Measurements from ENCODE around the gene UBE2E2.

UBE2E2 gene

DNA sequence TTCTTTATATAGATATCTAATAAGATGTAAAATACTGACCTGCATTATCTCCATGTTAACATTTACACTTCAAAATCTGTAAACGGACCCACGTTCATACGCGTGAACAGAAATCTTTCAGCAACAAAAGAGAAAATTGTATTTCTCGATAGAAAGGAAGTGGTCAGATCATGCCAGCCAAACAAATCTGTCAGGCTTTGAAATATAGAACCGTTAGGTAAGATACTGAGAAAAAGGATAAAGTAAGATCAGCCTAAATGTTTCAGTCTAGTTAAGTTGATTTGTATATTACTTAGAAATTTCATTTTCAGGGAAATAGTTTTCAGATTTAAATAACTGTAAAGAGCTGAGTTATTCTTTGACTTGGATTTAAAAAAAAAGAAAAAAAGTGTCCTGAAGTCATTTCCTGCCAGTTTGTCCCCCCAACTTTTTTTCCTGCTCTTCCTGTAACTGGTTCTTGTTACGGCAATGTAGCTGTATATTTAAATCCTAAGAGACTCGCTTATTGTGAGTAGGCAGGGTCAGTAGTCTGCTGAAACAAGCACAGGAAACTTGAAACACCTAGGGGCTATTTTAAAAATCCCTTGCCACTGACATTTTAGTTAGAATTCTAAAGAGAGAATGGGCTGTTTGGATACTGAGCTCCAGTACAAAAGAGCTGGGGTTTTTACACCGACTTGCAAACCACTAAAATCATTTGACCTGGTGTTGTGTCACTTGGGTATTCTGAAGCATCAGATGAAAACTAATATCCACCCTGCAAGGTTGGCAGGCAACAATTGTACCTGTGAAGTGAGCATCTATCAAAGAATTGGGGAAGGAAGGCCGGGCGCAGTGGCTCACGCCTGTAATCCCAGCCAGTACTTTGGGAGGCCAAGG is 237.5 kb downstream of the UBE2E2 start:
- DNase-seq (ENCODE audit: low read depth, low spot score), result no peak

DNA sequence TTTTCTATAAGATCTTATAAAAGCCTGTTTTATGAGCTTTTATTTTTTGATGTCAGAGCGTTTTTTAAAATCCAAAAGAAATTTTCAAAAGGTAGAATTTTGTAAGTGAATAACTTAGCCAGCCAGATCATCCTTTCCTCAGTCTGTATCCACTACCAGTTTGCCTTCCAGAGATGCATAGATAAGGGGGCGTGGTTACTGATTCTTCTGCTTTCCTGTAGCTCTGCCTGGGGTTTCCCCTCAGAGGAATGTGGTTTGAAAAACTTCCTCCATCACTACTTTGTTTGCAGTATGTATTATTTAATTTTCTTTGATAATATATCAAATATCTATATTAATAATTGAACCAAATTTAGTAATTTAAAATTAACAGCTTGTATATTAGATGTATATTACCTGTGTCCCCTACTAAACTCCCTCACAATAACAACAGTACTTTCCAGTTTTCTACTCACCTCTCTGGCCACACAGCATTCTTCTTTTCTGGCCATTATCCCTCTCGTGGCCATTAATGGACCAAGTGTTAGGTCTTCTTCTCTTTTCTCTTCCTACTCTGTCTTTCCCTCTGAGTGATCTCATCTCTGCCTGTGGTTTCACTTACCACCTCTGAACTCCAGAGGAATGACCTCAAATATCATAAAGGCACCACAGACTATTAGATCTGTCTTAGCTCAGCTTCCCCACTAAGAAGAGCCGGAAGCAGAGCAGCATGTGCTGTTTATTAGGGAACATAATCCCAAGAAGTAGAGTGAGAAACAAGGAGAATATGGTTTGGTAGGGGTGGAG is 239.7 kb downstream of the UBE2E2 start:
- no peak for DNase-seq (ENCODE audit: low read depth, low spot score)

DNA sequence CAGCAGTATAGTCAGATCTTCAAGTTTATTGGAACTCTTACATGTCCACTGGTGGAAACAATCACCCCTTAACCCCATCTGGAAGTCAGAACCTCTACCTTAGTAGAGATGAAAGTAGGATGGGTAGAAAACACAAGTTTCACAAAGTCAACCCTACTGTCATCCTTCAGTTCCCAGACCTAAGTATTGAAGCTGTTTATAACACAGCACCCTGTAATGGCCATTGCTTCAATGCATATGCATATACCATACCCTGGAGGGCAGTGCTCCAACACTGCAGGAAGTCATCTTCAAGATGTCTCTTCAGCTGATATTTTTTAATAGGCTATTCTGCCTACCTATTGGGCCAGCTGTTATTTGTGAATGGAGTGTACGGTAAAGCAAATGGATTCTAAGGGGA is 241.3 kb downstream of the UBE2E2 start:
- no peak for DNase-seq (ENCODE audit: low read depth, low spot score)

DNA sequence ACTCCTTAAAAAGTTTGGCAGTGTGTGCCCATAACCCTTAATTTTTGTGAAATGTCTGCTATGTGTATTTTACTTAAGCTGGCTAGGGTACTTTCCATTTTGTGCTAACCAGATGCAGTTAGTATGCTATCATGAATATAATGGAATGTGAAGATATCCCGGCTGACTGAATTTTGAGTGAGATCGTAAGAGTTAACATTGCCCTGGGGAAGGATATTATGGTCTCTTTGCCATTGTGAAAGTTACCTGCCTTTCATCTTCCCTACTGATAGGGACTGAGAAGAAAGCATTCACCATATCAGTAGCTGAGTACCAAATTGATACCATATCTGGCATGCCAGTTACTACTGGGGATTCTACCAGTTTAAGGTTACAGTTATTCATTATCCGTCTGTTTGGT is 243.2 kb downstream of the UBE2E2 start:
- no peak for DNase-seq (ENCODE audit: low read depth, low spot score)

DNA sequence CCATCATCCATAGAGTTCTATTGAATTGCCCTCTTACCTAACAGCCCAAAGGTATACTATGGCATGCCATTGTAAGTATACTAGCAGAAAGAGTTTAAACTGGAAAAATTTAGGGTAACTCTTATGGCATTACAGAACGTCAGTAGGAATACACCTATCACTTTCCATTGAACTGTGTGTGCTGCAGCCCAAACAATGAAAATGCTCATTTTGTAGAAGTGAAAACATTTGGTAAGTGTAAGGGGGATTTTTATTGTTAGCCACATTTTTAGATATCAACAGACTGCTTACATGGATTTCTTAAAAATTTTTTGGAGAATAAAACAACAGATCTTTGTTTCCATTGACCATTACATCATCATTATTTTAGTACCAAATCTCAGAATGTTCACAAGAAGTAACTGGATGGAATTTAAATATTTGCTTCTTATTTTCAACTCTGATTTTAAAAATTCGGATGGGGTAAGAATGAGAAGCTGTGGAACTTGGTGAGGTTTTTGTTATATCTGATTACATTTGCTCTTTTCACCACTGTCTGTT is 245.9 kb downstream of the UBE2E2 start:
- no peak for DNase-seq (ENCODE audit: low read depth, low spot score)

DNA sequence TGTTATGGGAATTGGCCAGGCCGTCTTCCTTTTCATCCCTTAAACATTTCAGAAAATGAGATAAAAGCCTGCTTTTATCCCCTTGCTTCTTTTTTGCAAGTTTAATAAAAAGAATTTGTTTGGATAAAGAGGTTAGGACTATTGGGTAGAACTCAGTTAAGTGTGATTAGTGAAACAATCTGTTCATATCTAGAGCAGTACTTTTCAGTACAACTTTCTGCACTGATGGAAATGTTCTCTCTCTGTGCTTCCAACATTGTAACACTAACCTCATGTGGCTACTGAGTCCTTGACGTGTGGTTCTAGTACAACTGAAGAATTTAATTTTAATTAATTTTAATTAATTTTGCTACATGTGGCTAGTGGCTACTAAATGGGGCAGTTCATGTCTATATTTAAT is 246.9 kb downstream of the UBE2E2 start:
- no peak for DNase-seq (ENCODE audit: low read depth, low spot score)

DNA sequence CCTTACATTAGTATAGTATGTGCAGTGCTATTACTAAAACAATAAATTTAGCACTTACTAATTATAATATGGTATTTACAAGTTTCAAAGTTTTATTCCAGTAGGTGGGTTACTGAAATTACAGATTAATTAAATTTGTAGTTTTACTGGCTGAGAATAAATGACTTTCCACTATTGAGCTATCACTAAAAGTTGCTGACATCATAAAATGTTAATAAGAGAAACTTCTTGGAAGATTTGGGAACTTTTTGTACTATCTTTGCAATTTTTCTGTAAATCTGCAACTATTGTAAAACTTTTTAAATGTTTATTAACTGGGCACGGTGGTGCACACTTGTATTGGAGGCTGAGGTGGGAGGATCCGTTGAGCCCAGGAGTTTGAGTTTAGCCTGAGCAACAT is 247.7 kb downstream of the UBE2E2 start:
- DNase-seq (ENCODE audit: low read depth, low spot score), result no peak

DNA sequence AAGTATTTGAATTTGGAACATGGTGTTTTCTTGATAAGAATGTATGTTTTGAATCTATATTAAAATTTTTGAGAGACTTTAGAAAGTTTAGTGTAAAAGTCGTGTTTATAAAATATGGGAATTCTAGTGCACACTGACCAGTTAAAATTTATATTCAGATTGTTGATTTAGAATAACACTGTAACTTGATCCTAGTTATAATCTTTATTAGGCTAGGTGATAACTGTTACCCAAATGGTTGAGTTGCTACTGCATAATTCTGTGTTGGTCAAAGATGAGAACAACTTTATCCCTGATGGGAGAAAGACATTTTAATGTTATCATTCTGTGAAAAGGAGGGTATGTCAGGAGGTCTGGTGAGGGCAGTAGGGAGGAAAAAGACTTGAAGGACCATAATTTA is 249.3 kb downstream of the UBE2E2 start:
- DNase-seq (ENCODE audit: low read depth, low spot score), result no peak

DNA sequence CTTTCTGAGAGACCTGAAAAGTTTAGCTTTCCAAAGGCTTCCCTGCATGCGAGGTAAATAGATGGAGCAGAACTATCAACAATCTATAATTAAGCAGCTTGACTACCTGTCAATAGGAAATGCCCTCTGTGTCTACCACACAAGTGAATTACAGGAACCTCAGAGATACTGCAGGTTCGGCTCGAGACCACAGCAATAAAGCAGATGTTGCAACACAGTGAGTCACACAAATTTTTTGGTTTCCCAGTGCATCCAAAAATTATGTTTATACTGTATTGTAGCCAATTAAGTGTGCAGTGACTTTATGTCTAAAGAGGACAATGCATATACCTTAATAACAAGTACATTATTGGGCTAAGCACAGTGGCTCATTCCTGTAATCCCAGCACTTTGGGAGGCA is 252.0 kb downstream of the UBE2E2 start:
- DNase-seq (ENCODE audit: low read depth, low spot score), result no peak

DNA sequence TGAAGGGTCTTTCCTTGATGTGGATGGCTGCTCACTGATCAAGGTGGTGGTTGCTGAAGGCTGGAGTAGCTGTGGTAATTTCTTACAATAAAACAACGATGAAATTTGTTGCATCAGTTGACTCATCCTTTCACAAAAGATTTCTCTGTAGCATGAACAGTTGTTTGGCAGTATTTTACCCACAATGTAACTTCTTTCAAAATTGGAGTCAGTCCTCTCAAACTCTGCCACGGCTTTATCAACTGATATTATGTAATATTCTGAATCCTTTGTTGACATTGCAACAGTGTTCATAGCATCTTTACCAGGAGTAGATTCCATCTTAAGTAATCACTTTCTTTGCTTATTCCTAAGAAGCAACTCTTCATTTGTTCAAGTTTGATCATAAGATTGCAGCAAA is 252.6 kb downstream of the UBE2E2 start:
- no peak for DNase-seq (ENCODE audit: low read depth, low spot score)

DNA sequence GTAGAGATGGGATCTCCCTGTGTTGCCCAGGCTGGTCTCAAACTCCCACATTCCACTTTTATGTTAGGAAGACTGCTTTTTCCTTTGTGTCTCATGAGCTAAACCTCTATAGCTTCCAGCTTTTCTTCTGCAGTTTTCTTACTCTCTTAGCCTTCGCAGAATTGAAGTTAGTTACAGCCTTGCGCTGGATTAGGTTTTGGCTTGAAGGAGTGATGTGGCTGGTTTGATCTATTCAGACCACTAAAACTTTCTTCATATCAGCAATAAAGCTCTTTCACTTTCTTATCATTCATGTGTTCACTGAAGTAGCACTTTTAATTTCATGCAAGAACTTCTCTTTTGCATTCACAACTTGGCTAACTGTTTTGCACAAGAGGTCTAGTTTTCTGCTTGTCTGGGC is 254.6 kb downstream of the UBE2E2 start:
- DNase-seq (ENCODE audit: low read depth, low spot score), result no peak

DNA sequence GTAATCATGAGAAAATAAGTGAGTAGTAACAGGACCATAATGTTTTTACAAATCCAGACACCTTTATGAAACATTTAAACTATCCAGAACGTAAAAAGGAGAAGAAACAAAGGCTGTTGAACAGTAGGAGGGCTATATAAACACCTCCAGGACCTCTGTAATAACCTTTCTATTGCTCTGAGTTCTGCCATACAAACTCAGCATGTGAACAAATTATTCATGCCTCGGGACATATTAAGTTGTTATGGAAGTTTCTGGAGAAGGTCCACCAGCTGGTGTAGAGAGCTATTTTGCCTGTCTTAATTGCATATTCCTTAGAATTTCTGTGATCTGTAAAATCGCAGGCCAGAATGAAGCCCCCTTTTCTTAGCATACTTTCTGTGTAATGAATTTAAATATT is 256.3 kb downstream of the UBE2E2 start:
- no peak for DNase-seq (ENCODE audit: low read depth, low spot score)

DNA sequence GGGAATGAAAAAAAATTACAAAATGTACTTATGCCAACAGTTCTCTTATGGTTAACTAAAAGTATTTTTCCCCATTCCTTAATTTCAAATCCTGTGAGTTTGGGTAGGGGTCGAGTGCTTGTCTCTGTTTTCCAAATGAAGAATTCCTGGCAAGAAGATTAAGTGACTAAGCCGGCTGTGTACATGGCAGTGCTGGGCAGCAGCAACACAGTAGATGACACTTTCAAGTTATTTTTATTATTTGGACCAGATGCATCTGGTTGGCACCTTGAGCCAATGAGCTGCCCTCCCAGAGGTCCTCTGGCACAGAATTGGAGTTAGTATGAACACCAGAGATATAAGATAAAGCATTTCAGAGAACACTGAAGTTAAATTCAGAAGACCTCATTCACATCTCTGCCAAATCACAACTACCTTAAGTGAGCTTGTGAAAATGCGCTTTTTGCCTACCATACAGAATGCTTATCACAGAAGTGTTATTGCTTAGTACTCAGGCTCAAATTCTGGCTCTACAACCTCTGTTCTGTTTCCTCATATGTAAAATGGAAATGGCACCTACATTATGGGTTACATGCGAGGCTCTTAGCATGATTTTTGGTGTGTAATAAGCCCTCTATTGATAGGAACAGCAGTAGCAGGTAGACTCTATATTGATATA is 256.9 kb downstream of the UBE2E2 start:
- DNase-seq (ENCODE audit: low read depth, low spot score), result no peak

DNA sequence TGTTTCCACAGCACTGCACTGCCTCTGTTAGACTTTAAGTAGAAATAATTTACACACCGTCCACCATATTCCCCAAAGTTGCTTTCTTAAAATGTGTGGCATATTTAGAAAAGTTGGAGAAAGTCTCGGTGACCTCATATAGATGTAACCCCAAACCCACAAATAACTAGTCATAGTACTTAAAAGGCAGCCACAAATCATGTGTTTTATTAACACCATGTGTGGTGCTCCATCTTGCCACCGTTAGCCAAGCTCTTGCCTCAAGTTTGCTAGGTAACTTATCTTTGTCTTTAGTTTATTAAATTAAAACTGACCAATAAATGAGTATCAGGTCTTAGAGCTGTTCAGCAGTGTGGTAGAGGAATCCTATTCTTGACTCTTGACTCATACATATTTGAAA is 257.9 kb downstream of the UBE2E2 start:
- no peak for DNase-seq (ENCODE audit: low read depth, low spot score)

DNA sequence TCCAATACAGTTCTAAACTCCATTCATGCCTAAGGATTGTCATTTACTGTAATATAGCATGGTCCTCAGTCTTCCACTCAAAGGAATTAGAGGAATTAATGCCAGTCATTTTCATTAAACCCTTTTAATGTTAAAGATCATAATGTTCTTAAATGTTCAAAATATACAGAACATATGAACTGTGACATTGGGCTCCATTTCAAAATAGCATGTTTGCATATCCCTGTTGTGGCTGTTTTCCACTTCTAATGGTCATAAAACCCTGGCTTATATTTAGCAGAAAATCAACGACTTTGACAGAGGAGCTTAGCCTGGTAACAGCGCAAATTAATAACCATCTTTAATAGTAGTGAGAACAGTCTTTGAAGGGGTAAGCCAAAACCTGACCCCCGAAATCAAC is 260.7 kb downstream of the UBE2E2 start:
- no peak for DNase-seq (ENCODE audit: low read depth, low spot score)

DNA sequence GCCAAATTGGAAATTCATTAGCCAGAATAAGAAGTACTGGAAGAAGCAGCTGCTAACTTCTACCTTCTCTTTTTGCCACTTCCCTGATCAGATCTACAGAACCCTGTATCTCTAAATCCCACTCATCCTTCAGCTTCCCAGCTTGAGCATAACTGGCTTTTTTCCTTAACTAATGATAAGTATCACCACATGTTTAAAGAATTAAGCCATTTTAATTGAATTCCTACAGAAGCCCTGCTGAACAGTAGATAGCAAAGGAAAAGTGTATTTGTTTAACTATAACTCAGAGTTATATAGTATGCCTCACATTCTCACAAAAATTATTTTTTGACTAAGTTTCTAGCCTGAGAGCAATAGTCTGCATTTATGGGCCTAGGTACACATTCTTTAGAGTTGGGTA is 262.4 kb downstream of the UBE2E2 start:
- no peak for DNase-seq (ENCODE audit: low read depth, low spot score)

DNA sequence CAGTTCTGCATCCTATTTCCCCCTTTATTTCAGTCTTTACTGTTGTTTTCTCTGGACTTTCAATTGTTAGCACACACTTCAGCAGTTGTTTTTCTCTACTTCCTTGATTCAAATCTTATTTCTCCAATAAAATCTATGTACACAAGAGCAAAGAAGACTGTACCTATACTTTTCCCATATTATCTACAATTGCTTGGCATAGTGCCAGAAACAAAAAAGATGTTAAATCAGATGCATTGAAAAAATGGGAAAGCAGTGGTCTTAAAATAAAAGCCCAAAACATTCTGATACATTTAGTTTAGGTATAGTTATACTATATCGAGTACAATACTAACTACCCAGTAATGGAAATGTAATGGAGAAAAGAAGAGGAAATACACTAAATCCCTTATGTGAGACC is 265.1 kb downstream of the UBE2E2 start:
- DNase-seq (ENCODE audit: low read depth, low spot score), result no peak

DNA sequence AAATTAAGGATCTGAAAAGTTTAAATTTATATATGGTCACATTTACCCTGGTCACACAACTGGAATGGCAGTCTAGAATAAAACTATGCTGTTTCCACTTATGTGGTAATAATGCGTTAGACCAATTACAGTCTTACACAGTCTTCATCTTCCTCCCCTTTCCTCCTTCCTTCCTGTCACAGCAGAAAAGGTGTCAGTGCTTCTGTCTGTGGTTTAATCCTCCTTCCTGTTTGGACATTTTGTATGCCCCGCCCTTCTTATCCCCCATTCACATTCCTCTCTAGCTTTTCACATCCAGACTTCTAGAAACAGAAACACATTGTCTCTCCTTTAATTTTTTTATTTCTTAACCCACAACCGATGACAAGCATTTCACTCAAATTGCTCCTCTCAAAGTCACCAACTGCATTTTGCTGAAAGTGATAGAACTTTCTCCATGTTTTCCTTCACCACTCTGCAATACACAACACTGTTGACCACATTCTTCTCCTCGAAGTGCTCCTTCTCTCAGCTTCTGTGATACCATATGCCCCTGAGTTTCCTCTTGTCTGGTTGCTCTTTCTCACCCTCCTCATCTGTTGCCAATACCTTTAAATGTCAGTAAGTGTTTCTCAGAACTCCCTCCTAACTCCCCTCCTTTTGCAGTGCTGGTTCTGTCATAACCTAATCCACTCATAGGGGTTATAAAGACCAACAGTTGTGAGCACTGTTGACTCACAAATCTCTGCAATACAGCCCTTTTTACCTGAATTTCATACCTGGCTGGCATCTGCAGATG is 271.6 kb downstream of the UBE2E2 start:
- no peak for DNase-seq (ENCODE audit: low read depth, low spot score)

DNA sequence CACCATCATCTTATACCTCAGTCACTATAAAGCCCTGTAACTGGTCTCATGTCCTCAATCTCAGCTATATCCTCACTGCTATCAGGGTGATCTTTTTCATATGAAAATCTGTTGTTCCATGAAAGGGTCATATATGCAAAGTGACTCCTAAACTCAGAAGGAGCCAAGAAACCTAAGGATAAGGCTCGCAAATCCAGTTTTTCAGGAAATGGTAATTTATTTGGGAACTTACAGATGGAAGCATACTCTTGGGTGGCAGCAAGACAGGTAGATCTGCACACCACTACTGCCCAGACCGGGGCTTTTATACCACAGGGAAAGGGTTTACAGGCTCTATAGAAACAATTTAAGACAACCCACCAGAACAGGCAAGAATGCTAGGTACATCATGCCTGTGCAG is 272.3 kb downstream of the UBE2E2 start:
- no peak for DNase-seq (ENCODE audit: low read depth, low spot score)

DNA sequence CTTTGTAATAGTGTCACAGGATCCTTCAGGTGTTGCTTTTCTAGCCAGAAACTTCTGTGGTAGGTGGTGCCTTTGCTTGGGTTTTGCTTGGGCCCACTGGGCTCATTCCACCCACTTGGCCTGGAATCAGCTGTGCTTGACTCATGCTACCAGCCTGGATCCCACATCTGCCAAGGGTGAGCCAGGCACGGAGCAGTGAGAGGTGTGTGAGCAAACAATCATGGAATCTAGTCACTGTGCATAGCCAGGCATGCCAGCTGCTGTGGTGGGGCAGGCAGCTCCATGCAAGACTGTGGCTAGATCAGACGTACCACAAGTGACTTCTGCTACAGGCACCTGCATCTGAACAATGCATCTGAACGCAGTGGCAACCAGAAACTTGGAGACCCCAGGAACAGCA is 275.9 kb downstream of the UBE2E2 start:
- no peak for DNase-seq (ENCODE audit: low read depth, low spot score)

DNA sequence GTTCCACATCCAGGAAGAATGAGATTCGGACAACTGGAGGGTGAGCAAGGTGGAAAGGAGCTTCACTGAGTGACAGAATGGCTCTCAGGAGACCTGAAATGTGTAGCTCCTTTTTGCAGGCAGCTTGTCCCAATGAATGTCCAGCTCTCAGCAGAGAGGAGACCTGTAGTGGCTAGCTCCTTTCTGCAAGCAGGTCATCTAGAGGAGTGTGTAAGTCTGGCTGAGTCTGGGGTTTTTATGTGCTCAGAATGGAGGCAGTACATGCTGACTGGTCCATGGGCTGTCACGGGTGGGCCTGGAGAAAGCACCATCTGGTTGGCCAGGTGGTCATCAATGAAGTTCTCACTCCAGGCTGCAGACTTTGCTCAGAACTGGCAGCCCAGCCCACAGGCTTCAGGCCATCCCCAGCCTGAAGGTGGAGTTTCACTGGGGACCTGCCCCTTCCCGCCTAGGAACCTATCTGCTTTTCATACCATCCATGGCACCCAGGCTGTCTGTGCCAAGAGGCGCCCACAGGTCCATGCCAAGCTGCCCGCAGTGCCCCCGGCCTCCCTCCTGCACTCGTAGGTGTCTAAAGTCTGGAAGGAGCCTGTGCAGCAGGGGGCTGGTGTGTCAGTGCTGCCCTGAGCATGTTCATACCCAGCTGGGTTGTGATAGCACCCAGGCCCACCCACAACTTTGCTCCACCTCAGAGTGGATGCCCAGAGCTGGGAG is 276.6 kb downstream of the UBE2E2 start:
- no peak for DNase-seq (ENCODE audit: low read depth, low spot score)

Data from iPS DF 19.7 (cell line).